GM21381 (cell line): ENCODE data around the gene RMDN2.
"Not testable (repeated sequence)": the region's sequence is repeated elsewhere in the genome, so short reads cannot be mapped to it uniquely, and the experiment has no call there.

Experiments
- ATAC-seq: cut with Tn5 transposase; IDR thresholded peaks from one replicate; pipeline ENCODE4 v1.9.1; 2021; ENCODE audit warnings: mild to moderate bottlenecking, moderate library complexity; ENCODE audit not compliant: unreplicated experiment

RMDN2 gene

DNA sequence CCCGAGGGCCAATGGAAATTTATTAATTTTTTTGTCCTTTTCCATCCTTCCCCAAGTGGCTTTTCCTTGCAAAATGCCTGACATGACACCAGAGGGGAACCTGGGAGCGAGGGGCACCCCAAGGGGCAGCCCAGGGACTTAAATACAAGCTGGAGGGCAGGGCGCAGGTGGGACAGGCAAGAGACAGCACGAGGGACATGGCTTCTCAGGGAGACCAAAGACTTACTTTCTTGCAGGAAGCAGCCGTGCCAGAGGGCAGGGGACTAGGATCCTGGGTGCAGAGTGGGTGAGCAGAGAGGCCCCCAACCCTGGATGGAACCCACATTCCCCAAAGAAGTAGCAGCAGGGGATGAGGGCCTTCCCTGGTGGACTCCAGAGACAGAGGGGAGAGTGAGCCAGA, 5.3 kb downstream of the RMDN2 start:
- ATAC-seq: not testable (repeated sequence)

DNA sequence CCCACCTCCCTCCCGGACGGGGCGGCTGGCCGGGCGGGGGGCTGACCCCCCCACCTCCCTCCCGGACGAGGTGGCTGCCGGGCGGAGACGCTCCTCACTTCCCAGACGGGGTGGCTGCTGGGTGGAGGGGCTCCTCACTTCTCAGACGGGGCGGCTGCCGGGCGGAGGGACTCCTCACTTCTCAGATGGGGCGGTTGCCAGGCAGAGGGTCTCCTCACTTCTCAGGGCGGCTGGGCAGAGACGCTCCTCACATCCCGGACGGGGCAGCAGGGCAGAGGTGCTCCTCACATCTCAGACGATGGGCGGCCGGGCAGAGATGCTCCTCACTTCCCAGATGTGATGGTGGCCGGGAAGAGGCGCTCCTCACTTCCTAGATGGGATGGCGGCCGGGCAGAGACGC, 7.8 kb downstream of the RMDN2 start:
- not testable (repeated sequence) for ATAC-seq

DNA sequence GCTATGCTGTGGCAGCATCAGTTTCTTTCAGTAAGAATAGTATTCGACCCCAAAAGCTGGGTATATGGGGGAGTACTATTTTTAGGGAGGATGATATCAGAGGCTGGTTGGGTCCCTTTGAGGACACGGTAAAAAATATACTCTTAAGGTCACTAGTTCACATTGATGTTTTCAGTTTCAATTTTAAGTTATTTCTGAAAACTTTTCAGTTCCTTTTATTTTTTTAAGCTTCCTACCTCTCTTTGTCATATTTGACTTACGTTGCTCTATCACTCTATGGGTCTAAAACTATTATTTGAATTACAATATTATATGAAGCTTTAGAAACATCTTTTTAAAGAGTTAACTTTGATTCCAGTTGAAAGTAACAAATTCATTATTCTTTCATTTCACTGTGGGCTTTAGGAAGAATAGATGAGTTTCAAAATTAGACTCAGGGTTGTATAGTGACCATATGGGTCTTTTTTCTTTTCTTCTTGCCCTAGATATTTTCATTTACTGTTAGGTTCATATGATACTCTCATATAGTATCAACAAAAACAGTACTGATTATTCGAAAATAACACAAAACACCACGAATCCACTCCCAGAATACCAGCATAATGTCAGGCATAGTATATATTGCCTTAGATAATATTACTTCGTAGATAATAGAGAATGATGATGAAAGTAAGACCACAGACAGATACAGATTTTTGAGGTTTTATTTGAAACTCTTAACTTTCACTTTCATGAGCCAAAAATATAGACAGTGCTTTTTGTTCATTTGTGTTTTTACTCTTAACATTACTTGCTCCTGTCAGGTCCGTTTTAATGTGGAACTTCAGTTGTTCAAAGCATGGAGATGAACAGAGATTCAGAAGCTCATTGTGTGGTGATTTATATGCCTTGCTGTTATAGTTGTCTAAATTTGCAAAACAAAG, 9.8 kb downstream of the RMDN2 start:
- ATAC-seq: peak; percentile 82

DNA sequence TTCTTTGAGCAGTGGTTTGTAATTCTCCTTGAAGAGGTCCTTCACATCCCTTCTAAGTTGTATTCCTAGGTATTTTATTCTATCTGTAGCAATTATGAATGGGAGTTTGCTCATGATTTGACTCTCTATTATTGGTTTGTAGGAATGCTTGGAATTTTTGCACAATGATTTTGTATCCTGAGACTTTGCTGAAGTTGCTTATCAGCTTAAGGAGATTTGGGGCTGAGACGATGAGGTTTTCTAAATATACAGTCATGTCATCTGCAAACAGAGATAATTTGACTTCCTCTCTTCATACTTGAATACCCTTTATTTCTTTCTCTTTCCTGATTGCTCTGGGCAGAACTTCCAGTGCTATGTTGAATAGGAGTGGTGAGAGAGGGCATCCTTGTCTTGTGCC, 12.5 kb downstream of the RMDN2 start:
- not testable (repeated sequence) for ATAC-seq

DNA sequence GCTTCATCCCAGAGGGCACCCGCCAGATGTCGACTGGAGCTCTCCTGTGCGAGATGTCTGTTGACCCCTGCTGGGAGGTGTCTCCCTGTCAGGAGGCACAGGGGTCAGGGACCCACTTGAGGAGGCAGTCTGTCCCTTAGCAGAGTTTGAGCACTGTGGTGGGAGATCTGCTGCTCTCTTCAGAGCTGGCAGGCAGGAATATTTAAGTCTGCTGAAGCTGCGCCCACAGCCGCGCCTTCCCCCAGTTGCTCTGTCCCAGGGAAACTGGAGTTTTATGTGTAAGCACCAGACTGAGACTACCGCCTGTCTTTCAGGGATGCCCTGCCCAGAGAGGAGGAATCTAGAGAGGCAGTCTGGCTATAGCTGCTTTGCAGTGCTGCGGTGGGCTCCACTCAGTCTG, 16.2 kb downstream of the RMDN2 start:
- not testable (repeated sequence) for ATAC-seq

DNA sequence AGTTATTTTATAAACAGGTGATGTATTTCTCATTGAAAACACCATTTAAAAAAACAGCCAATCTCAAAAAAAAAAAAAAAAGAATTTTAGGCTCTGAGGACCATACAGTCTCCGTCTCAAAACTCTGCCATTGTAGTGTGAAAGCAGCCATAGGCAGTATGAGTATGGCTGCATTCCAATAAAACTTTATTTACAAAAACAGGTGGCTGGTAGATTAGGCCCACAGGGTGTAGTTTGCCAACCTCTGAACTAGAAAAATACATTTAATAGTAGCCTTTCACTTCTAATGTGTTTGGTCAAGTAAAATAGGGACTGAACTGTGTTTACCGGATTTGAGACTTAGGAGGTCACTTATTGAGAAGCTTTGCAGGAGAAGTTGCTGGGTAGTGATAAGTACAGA, 19.2 kb downstream of the RMDN2 start:
- ATAC-seq: no peak

DNA sequence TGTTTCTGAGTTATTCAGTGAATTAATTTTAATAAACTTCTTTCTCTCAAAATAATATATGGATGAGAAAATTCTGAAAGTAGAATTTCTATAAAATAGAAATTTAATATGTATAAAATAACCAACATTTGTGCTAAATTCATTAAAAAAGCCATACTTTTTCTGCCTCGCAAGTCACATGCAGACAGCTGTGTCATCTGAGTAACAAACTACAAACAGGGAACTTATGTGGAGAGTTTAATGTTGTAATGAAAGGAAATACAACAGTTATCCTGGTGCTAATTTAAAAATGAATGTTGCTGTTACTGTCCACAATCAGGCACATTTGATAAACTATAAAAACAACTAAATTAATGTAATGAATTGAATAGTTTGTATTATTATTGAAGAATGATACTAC, 22.2 kb downstream of the RMDN2 start:
- ATAC-seq: no peak

DNA sequence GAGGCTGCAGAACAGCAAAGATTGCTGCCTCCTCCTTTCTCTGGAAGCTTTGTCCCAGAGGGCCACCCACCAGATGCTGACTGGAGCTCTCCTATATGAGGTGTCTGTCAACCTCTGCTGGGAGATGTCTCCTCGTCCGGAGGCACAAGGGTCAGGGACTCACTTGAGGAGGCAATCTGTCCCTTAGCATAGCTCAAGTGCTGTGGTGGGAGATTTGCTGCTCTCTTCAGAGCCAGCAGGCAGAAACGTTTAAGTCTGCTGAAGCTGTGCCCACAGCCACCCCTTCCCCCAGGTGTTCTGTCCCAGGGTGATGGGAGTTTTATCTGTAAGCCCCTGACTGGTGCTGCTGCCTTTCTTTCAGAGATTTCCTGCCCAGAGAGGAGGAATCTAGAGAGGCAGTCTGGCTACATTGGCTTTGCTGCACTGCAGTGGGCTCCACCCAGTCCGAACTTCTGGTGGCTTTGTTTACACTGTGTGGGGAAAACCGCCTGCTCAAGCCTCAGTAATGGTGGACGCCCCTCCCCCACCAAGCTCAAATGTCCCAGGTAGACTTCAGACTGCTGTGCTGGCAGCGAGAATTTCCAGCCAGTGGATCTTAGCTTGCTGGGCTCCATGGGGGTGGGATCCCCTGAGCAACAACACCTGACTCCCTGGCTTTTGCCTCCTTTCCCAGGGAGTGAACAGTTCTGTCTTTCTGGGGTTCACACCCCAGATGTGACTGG, 37.1 kb downstream of the RMDN2 start:
- not testable (repeated sequence) for ATAC-seq

DNA sequence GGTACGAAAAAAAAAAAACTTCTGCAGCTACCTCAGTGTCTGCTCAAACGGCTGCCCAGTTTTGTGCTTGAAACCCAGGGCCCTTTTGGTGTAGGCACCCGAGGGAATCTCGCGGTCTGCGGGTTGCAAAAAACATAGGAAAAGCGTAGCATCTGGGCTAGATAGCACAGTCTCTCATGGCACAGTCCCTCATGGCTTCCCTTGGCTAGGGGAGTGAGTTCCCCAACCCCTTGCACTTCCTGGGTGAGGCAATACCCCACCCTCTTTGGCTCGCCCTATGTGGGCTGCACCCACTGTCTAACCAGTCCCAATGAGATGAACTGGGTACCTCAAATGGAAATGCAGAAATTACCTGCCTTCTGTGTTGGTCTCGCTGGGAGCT, 37.6 kb downstream of the RMDN2 start:
- ATAC-seq: not testable (repeated sequence)

DNA sequence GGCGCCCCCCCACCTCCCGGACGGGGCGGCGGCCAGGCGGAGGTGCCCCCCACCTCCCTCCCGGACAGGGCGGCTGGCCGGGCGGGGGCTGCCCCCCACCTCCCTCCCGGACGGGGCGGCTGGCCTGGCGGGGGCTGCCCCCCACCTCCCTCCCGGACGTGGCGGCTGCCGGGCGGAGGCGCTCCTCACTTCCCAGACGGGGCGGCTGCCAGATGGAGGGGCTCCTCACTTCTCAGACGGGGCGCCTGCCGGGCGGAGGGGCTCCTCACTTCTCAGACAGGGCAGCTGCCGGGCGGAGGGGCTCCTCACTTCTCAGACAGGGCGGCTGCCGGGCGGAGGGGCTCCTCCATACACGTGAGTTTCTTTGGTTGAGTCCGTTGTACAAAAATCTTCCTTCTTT, 38.8 kb downstream of the RMDN2 start:
- not testable (repeated sequence) for ATAC-seq

DNA sequence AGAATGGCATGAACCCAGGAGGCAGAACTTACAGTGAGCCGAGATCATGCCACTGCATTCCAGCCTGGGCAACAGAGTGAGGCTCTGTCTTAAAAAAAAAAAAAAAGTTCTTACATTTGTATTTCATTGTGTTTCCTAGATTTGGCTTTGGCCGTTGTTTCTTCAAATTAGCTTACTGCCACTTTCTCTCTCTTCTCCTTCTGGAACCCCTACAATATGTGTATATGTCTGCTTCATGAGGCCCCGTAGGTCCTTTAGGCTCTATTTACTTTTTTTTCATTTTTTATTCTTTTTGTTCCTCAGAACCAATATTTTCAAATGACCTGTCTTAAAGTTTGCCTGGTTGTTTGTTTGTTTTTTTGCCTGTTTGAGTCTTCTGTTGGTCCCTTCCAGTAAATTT, 41.2 kb downstream of the RMDN2 start:
- ATAC-seq: no peak

DNA sequence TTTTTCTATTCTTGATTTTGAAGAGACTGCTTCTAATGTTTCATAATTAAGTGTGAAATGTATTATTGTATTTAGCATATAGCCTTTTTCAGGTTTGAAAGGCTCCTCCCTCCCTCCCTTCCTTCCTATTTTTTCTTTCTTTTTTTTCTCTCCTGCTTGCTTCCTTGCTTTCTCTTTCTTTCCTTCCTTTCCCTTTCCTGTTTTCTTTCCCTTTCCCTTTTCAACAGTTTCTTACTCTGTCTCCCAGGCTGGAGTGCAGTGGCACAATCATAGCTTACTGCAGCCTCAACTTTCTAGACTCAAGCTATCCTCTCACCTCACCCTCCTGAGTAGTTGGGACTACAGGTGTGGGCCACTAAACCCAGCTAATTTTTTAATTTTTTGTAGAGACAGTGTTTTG, 44.6 kb downstream of the RMDN2 start:
- ATAC-seq: no peak

DNA sequence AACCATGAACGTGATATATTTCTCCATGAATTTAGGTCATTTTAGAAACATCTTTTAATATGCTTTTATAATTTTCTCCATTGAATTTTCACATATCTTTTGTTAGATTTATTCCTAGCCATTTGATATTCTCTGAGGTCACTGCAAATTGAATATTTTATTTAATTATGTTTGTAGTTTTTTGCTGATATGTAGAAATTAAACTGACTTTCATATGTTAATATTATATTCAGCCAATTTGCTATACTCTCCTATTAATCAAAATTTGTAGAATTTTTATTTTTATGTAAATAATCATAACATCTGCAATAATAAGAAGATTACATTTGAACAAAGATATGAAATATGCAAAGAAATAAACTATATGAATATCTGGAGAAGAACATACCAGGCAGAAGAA, 46.9 kb downstream of the RMDN2 start:
- ATAC-seq: no peak

DNA sequence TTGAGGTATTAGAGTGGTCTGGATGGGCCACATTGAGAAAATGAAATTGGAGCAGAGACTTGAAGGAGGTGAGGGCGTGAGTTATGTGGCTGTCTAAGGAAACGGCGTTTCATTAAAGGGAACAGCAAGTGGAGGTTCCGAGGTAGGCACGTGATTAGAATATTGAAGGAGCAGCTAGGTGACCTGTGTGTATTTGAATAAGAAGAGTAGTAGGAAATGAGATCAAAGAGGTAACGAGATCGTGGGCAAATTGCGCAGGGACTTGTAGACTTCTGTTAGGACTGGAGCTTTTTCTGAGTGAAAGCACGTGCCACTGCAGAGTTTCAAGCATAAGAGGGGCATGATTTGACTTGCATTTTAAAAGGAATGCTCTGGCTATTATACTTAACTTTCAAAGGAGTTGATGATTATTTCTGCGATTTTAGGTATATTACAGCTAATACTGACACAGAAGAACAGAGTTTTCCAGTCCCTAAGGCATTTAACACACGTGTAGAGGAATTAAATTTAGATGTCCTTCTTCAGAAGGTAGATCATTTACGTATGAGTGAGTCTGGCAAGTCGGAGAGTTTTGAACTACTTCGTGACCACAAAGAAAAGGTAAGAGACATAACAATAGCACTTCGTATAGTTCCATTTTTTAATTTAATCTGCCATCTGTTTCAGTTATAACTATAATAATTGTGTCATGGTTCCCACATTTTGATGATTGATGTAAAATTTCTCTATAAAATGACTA, 48.7 kb downstream of the RMDN2 start:
- no peak for ATAC-seq

DNA sequence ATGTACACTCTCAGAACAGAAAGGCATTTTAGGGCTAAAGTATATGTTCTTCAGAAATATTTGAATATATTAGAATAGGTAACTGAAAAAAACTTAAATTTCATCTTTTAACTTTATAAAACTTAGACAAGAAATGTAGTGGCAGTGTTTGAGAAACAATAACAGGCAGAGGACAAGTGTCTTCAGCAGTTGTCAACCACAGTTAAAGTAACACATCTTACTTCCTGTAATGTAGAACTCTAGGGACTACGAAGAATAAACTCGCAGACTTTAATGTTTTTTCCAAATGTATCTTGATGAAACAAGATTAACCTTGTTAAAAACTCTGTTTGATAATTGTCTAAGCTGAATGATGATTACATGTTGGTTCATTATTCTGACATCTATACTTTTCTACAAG, 50.7 kb downstream of the RMDN2 start:
- no peak for ATAC-seq

DNA sequence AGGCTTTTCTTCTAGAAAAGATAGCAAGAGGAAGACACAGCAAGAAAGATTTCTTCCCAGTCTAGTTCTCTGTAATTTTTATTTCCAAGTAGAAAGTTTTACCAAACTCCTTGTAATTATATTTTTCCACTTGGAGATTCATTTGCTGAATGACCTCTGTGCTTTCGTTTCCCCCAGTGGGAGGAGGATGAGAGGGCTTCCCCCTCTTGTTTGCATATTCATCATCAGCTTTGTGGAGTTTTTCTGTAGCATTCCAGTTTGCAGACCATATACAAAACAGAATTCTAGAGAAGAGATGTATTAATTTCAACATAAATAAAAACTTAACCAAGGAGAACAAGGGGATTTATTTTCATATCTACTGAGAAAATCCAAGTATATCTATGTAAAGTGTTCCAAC, 51.3 kb downstream of the RMDN2 start:
- ATAC-seq: no peak

DNA sequence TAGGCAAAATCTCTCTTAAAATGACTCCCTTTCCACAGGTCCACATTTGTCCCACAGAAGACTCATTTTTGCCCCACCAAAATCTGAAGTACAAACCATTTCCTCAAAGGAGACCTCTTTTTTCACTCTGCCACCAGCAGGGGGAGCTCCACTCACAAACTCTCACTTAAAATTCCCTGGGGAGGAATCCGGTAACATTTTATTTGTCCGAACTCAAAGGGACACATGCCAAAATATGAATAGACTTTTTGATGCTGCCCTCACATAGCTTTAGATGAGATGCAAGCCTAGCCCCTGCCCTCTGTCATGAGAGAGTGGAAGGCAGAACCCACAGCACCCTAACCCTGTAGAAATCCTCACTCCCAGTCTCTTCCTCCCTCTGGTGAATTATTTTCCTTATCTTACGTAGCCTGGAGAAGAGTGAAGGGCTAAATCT, 57.1 kb downstream of the RMDN2 start:
- no peak for ATAC-seq

DNA sequence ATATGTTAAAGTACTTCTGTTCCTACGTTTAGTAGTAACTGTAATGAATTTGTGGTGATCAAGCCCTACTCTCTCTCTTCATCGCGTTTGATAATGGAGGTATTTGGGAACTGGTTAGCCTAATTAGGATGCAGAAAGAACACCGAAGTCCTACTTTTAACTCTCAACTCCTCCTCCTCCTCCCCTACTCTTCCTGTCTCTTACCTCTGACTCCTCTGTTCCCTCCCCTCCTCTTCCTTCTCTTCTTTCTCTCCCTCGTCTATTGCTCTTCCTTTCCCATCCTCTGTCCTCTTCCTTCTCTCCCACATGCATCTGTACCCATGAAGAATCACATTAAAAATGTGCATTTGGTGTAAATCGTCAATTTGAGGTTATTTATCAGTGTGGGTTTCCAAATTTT, 57.8 kb downstream of the RMDN2 start:
- ATAC-seq: no peak

DNA sequence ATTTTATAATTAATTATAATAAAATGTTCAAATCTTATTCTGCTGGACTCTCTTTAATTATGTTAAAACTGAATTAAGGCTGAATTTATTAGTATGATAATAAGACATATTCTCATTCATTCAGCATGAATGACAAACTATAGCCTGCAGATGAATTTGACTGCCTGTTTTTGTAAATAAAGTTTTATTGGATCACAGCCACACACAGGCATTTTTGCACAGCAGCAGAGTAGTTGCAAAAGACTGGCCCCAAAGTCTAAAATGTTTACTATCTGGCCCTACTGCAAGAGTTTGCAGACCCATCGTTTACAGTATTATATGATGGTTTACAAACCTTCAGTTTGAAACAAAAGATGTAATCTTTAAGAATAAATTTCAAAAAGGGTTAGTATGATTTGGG, 58.6 kb downstream of the RMDN2 start:
- ATAC-seq: no peak

DNA sequence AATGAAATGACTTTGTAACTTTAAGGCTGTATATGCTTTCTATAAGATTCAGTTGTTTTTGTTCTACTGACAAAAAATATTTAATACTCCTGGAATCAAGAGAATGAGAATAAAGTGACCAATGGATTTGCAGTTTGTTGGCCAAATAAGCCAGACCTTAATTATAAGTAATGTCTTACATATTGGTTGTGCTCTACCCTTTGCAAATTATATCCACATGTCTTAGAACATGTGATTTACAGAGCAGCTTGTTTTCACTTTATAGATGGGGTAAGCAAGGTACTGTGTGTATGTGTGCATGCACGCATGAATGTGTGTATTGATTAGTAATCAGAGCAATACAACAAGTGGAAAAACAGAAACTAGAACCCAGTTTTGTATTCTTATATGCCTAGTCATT, 59.1 kb downstream of the RMDN2 start:
- ATAC-seq: no peak

DNA sequence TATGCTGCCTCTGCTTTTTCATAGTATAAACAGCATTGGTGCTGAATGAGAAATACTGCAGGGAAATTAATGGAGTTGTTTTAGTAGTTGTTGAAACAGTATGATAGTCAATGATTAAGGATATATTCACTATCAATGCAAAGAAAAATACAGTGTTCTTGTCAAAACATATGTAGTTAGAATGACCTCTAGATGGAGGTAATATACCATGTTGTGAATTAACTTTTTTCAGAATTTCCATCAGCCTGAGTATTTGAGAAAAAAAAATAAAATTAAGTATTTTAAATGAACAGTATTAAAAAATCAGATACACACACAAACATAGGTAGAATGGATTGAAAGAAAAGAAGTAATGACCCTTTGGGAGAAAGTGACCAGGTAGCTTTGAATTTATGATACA, 59.5 kb downstream of the RMDN2 start:
- ATAC-seq: no peak

DNA sequence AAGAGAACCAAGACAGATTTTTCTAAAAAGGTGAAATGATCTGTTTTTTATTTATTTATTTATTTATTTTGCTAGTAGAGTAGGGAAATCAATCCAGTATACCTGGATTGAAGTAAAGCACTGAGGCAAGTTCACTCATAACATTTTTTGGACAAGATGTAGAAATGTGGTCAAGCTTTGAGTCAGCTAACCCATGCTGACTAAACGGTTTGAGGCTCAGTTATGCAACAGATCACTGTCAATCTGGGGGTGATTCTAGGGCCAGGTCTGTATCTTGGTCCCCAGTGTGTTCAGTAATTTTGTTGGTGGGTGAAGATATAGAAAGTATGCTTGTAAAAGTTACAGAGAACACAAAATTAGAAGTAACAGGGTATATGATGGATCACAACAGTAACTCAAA, 60.2 kb downstream of the RMDN2 start:
- no peak for ATAC-seq
